DMS79 treated with DMSO at 0.1 percent for 48 hours (cell line): Measurements from ENCODE around the gene FDXR.
"Not testable (repeated sequence)": the region's sequence is repeated elsewhere in the genome, so short reads cannot be mapped to it uniquely, and the experiment has no call there.

Experiments used
- DNase-seq: peaks from one replicate; lab custom pipeline; 2025; lab: John Stamatoyannopoulos, UW

FDXR gene

GRCh38 chr17:74872313-74873036 lies at the start of gene FDXR:
Gene FDXR (minus strand): TSS chr17:74872994. CDS start chr17:74872944, 50 bp downstream.
- no peak for DNase-seq

GRCh38 chr17:74922172-74922571 lies 49.4 kb upstream of the FDXR start:
- DNase-seq = no peak

- no peak for DNase-seq
Measured at GRCh38 chr17:74921769-74922168, 49.0 kb upstream of the FDXR start.

- DNase-seq = no peak
Measured at GRCh38 chr17:74921026-74921681, 48.4 kb upstream of the FDXR start.

GRCh38 chr17:74920642-74921025 lies 47.8 kb upstream of the FDXR start:
- DNase-seq = no peak

- DNase-seq = no peak
Measured at GRCh38 chr17:74920306-74920620, 47.5 kb upstream of the FDXR start.

- DNase-seq = no peak
Measured at GRCh38 chr17:74919440-74920305, 46.9 kb upstream of the FDXR start.

GRCh38 chr17:74918906-74919305 lies 46.1 kb upstream of the FDXR start:
- DNase-seq = no peak

GRCh38 chr17:74917430-74917829 lies 44.6 kb upstream of the FDXR start:
- no peak for DNase-seq

- DNase-seq = no peak
Measured at GRCh38 chr17:74916851-74917199, 44.0 kb upstream of the FDXR start.

- no peak for DNase-seq
Measured at GRCh38 chr17:74916136-74916850, 43.5 kb upstream of the FDXR start.

GRCh38 chr17:74911423-74911822 lies 38.6 kb upstream of the FDXR start:
- not testable (repeated sequence) for DNase-seq

- DNase-seq = not testable (repeated sequence)
Measured at GRCh38 chr17:74909097-74909496, 36.3 kb upstream of the FDXR start.

GRCh38 chr17:74907012-74907411 lies 34.2 kb upstream of the FDXR start:
- DNase-seq = no peak

GRCh38 chr17:74906214-74906793 lies 33.5 kb upstream of the FDXR start:
- not testable (repeated sequence) for DNase-seq

- no peak for DNase-seq
Measured at GRCh38 chr17:74904687-74905409, 32.1 kb upstream of the FDXR start.

GRCh38 chr17:74903671-74904070 lies 30.9 kb upstream of the FDXR start:
- no peak for DNase-seq

- no peak for DNase-seq
Measured at GRCh38 chr17:74903034-74903433, 30.2 kb upstream of the FDXR start.

- no peak for DNase-seq
Measured at GRCh38 chr17:74901353-74902135, 28.8 kb upstream of the FDXR start.

- DNase-seq = no peak
Measured at GRCh38 chr17:74900208-74900607, 27.4 kb upstream of the FDXR start.
